Trophoblast cell (in vitro differentiated cells and primary cell): ENCODE measurements around the gene FAM111B.

Source experiments
- DNase-seq, 2 donors: peaks; one replicate each; pipeline ENCODE4 v3.0.0-alpha.2; 2016
- H2AFZ ChIP-seq: 2 replicates; pipeline ENCODE4 v1.6.1; 2013; ENCODE audit warnings: low read length, moderate library complexity, mild to moderate bottlenecking; ENCODE audit not compliant: insufficient read depth, poor library complexity
- H2AK5ac ChIP-seq: 2 replicates; pipeline ENCODE4 v1.6.1; 2013; ENCODE audit warnings: mild to moderate bottlenecking, low read length
- H2BK120ac ChIP-seq: 2 replicates; pipeline ENCODE4 v1.6.1; 2013; ENCODE audit warnings: low read length, mild to moderate bottlenecking, moderate library complexity; ENCODE audit not compliant: insufficient read depth, poor library complexity
- H2BK12ac ChIP-seq: 2 replicates; pipeline ENCODE4 v1.6.1; 2013; ENCODE audit warnings: mild to moderate bottlenecking, low read length, moderate library complexity
- H2BK5ac ChIP-seq: 2 replicates; pipeline ENCODE4 v1.6.1; 2013; ENCODE audit warnings: low read length, low read depth, moderate library complexity, mild to moderate bottlenecking; ENCODE audit not compliant: poor library complexity
- H3K14ac ChIP-seq: 2 replicates; pipeline ENCODE4 v1.6.1; 2013; ENCODE audit warnings: mild to moderate bottlenecking, low read length
- H3K18ac ChIP-seq: 2 replicates; pipeline ENCODE4 v1.6.1; 2013; ENCODE audit warnings: mild to moderate bottlenecking, low read length
- H3K23ac ChIP-seq: 2 replicates; pipeline ENCODE4 v1.6.1; 2013; ENCODE audit warnings: low read length
- H3K27ac ChIP-seq: 2 replicates; pipeline ENCODE4 v1.5.1; 2013; ENCODE audit warnings: low read depth, mild to moderate bottlenecking, inconsistent platforms, low read length, moderate library complexity
- H3K27me3 ChIP-seq: 2 replicates; pipeline ENCODE4 v1.6.1; 2013; ENCODE audit warnings: inconsistent platforms, mild to moderate bottlenecking, low read length, moderate library complexity; ENCODE audit not compliant: insufficient read depth
- H3K36me3 ChIP-seq, 2 experiments: 1 replicate in 1 of 2; 2 replicates in 1 of 2; pipeline ENCODE4 v1.6.1; 2013; ENCODE audit warnings: low read length in 2 of 2, mild to moderate bottlenecking in 2 of 2, moderate library complexity in 1 of 2; ENCODE audit not compliant: insufficient read depth in 2 of 2, control insufficient read depth in 1 of 2
- H3K4ac ChIP-seq: 2 replicates; pipeline ENCODE4 v1.6.1; 2013; ENCODE audit warnings: low read depth, mild to moderate bottlenecking, low read length, moderate library complexity
- H3K4me1 ChIP-seq, 2 experiments: 1 replicate in 1 of 2; 2 replicates in 1 of 2; pipeline ENCODE4 v1.6.1; 2013; ENCODE audit warnings: low read length in 2 of 2, mild to moderate bottlenecking in 2 of 2, moderate library complexity in 1 of 2; ENCODE audit not compliant: insufficient read depth in 2 of 2, control insufficient read depth in 1 of 2
- H3K4me2 ChIP-seq: 2 replicates; pipeline ENCODE4 v1.6.1; 2013; ENCODE audit warnings: inconsistent platforms, mild to moderate bottlenecking, low read length, moderate library complexity
- H3K4me3 ChIP-seq: 2 replicates; pipeline ENCODE4 v1.5.1; 2013; ENCODE audit warnings: mild to moderate bottlenecking, low read depth, low read length, inconsistent platforms
- H3K79me1 ChIP-seq: one replicate; pipeline ENCODE4 v1.6.1; 2013; ENCODE audit warnings: low read length
- H3K79me2 ChIP-seq: 2 replicates; pipeline ENCODE4 v1.6.1; 2013; ENCODE audit warnings: low read length, mild to moderate bottlenecking; ENCODE audit not compliant: control insufficient read depth, insufficient read depth, poor library complexity
- H3K9ac ChIP-seq: 2 replicates; pipeline ENCODE4 v1.6.1; 2013; ENCODE audit warnings: mild to moderate bottlenecking, low read length
- H3K9me3 ChIP-seq: 2 replicates; pipeline ENCODE4 v1.6.1; 2013; ENCODE audit warnings: low read depth, mild to moderate bottlenecking, control low read depth, inconsistent platforms, low read length; ENCODE audit not compliant: insufficient read depth
- H4K12ac ChIP-seq: 2 replicates; pipeline ENCODE4 v1.6.1; 2013; ENCODE audit warnings: low read depth, mild to moderate bottlenecking, low read length, moderate library complexity
- H4K8ac ChIP-seq: 2 replicates; pipeline ENCODE4 v1.6.1; 2013; ENCODE audit warnings: low read depth, mild to moderate bottlenecking, low read length, moderate library complexity
- H4K91ac ChIP-seq: one replicate; pipeline ENCODE4 v1.6.1; 2013; ENCODE audit warnings: low read depth, mild to moderate bottlenecking, low read length, moderate library complexity
- WGBS: extraction: QIAGEN DNeasy Blood & Tissue Kit; methylation state at CpG from one replicate; pipeline ENCODE4 v1.1.7; 2013; ENCODE audit warnings: missing lambda C conversion rate; ENCODE audit not compliant: insufficient read length, insufficient coverage; ENCODE audit errors: extremely low coverage; 5-methylcytosine and 5-hydroxymethylcytosine counted together

Gene FAM111B

GRCh38 chr11:59176330-59176729 lies 69.3 kb downstream of the FAM111B start:
- no peak overlapping the region for H3K9ac ChIP-seq
- H3K4me1 ChIP-seq = peaks cover 20 to 31% of the 10 kb centered on the region in 2 experiments
- peaks cover 15% of the 10 kb centered on the region for H3K79me2 ChIP-seq
- H3K27me3 ChIP-seq = no peaks in the 10 kb centered on the region
- H4K8ac ChIP-seq = no peak overlapping the region
- no peak overlapping the region for H3K4me3 ChIP-seq
- no CpG with 5 or more reads among the region's 7 CpGs for WGBS
- no peak overlapping the region for H3K23ac ChIP-seq
- no peak overlapping the region for H4K91ac ChIP-seq
- no peak overlapping the region for H3K27ac ChIP-seq
- no peak overlapping the region for H2AFZ ChIP-seq
- no peak overlapping the region for H3K14ac ChIP-seq
- H4K12ac ChIP-seq = no peak overlapping the region
- no peak overlapping the region for H3K4me2 ChIP-seq
- peaks cover 30% of the 10 kb centered on the region for H3K79me1 ChIP-seq
- peaks cover 0 to 2% of the 10 kb centered on the region in 2 experiments for H3K36me3 ChIP-seq
- DNase-seq = peak; percentile 97 to 99
- no peak overlapping the region for H2BK12ac ChIP-seq
- H2BK120ac ChIP-seq = no peak overlapping the region
- H3K4ac ChIP-seq = peak overlapping the region; percentile 22
- H3K18ac ChIP-seq = no peak overlapping the region
- no peak overlapping the region for H2AK5ac ChIP-seq
- no peaks in the 10 kb centered on the region for H3K9me3 ChIP-seq
- no peak overlapping the region for H2BK5ac ChIP-seq
